ENCODE measurements around the gene ZNF549.
"Not testable (repeated sequence)": the region's sequence is repeated elsewhere in the genome, so short reads cannot be mapped to it uniquely, and the experiment has no call there.

Gene ZNF549

DNA sequence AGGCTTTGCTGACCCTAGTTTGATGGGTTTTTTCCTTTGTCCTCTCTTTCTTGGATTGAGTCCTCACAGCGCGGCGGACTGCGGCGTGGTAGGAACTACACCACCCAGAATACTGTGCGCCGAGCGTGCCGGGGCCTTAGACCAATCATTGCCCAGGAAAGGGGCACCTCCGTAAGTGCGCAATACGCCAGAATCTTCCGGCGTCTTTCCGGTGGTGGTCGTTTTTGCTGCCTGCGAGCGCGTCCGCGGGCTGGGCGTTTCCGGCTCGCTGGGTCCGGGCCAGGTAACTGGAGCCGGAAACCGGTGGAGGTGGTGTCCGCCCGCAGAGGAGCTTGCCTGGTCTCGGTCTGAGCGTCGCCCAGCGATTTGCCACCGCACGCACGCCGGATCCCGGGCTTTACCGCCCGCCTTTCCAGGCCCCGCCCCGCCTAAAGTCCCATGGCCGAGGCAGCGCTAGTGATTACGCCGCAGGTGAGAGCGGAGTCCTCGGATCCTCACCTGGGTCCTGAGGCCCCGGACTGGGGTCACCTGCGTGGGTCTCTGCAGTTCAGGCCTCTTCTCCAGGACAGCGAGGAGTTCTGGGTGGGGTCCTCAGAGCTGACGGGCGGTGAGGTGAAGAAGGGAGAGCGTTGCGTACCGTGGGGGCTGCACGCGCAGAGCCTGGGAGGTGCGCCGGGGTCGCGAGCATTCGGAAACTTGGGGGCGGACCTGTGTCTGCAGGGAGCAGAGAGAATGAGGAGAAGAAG, at the start of gene ZNF549:
ZNF549 (plus strand) TSS at position 221 of the 746 bp plus-strand sequence; CDS start at position 439, 218 bp downstream.
- peak; percentile 97 for DNase-seq (ENCODE audit: low spot score)

DNA sequence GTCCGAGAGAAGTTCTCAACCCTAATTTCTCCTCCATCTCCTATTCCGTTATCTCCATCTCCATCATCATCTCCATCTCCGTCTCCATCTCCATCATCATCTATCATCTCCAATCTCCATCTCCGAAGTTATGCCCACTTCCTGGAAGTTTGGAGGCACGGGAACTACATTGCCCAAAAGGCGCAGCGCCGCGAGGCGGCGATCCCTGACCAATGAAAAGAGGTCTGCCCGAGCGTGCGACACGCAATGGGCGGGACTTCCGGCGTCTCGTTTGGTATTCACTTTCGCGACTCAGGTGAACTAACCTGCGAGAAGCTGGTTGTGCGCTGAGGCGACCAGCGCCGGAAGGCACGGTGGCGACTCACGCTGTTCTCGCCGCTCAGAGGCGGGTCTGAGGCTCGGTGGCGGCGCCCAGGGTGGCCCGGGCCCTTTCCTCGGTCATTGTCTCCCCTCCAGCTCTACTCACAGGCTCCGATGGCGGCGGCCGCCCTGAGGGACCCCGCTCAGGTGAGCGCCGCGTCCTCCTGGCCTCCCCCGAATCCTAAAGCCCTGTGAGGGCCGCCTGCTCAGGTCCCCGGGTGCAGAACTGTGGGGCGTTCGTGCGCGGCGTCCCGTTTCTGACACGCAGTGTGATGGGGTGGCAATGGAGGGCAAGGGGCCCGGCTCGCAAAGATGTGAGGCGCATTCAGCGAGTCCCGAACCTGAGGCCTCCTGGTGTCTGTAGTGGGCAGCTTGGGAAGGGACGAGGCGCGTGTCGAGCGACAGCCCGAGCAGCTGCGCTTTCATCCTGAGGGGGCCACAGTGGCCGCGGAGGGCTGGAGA, 39.5 kb upstream of the ZNF549 start, which contains the start of gene ZNF419:
ZNF419 (plus strand) TSS at position 274 of the 822 bp plus-strand sequence; CDS start at position 475, 201 bp downstream.
- peak; percentile 92 for DNase-seq (ENCODE audit: low spot score)

DNA sequence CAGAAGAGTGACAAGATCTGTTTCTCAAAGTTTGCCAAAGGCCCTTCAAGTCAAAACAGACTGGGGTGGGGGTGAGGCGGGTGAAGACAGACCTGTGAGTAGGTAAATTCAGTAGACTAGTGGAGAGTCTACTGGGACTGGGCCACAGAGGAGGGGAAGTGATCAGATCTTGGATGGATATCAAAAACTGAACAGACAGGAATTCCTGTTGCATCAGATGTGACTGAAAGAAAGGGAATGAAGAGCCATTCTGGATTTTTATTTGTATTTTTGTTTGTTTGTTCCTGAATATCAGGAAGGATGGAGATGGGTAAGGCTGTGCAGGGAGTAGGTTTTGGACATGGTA, 38.9 kb upstream of the ZNF549 start:
- DNase-seq (ENCODE audit: low spot score): not testable (repeated sequence)

DNA sequence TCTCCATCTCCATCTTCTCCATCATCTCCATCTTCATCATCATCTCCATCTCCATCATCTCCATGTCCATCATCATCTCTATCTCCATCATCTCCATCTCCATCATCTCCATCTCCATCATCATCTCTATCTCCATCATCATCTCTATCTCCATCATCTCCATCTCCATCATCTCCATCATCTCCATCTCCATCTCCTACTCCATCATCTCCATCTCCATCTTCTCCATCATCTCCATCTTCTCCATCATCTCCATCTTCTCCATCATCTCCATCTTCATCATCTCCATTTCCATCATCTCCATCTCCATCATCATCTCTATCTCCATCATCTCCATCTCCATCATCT, 27.9 kb upstream of the ZNF549 start:
- DNase-seq (ENCODE audit: low spot score): not testable (repeated sequence)

DNA sequence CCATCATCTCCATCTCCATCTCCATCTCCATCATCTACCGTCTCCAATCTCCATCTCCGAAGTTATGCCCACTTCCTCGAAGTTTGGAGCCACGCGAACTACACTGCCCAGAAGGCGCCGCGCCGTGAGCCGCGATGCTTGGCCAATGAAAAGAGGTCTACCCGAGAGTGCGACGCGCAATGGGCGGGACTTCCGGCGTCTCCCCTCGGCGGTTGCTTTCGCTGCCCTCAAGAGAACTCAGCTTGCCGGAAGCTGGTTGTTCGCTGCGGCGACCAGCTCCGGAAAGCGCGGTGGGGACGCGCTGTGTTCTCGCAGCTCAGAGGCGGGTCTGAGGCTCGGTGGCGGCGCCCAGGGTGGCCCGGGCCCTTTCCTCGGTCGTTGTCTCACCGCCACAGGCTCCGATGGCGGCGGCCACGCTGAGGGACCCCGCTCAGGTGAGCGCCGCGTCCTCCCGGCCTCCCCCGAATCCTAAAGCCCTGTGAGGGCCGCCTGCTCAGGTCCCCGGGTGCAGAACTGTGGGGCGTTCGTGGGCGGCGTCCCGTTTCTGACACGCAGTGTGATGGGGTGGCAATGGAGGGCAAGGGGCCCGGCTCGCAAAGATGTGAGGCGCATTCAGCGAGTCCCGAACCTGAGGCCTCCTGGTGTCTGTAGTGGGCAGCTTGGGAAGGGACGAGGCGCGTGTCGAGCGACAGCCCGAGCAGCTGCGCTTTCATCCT, 27.3 kb upstream of the ZNF549 start, which contains the start of gene ZNF773:
ZNF773 (plus strand) TSS at position 259 of the 716 bp plus-strand sequence; CDS start at position 402, 143 bp downstream.
- DNase-seq (ENCODE audit: low spot score): peak; percentile 92

DNA sequence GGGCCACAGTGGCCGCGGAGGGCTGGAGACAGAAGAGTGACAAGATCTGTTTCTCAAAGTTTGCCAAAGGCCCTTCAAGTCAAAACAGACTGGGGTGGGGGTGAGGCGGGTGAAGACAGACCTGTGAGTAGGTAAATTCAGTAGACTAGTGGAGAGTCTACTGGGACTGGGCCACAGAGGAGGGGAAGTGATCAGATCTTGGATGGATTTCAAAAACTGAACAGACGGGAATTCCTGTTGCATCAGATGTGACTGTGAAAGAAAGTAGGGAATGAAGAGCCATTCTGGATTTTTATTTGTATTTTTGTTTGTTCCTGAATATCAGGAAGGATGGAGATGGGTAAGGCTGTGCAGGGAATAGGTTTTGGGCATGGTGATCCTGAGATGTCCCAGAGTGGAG, 26.8 kb upstream of the ZNF549 start:
- not testable (repeated sequence) for DNase-seq (ENCODE audit: low spot score)

DNA sequence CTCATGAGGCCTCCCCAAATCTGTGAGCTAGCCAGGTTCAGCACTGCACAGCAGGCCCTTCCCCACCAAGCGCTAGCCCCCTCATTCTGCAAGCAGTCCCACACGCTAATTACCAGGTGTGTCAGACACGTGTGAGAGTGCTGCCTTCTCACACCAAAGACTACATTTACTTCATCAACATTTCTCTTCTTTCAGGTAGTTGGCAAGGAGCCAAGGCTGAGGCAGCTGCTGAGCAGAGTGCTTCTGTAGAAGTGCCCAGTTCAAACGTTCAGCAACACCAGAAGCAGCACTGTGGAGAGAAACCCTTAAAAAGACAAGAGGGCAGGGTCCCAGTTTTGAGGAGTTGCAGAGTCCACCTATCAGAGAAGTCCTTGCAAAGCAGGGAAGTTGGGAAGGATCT, 21.0 kb upstream of the ZNF549 start:
- no peak for DNase-seq (ENCODE audit: low spot score)

DNA sequence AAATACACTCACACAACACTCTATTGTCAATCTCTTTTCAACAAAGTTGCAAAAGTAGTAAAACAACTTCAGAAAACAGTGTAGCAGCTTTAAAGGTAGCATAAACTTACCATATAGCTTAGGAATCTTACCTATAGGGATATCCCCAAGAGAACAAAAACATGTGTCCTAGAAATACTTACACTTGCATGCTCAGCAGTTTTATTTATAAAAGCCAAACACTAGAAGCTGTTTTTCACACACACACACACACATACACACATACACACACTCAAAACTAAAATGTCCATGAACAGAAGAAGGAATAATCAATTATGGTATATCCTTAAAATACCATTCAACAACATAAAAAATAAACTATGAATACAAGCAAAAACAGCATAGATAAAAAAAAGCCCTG, 15.7 kb upstream of the ZNF549 start:
- DNase-seq (ENCODE audit: low spot score): no peak

DNA sequence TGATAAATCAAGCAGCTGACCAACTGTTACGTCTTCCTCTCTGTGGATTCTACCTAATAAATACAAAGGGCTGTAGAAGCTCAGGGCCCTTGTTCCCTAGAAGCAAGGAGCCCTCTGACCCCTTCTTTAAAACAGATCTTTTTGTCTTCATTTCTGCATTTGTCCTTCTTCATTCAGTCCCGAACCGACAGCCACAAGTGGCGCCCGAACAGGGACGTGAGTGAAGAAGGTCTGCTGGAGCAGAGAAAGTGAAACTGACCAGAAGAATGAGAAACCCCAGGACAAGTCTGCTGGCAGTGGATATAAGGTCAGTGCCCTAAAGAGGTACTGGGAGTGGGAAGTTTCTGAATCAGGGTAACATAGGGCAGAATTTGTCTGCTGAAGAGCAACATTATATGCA, 14.3 kb upstream of the ZNF549 start:
- no peak for DNase-seq (ENCODE audit: low spot score)

DNA sequence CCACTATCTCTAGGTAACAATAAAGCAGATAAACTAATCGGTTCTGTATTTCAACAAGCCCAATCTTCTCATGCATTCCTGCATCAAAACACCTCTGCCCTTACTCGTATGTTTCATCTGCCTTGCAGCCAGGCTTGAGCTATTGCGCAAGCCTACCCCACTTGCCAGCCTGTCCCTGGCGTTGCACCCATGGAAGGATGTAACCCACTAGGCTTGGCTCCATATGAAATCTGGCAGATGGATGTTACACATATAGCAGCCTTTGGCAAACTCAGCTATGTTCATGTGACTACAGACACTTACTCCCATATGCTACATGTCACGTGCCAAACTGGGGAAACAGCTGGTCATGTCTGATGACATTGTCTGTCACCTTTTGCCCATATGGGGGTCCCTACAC, 11.9 kb upstream of the ZNF549 start:
- DNase-seq (ENCODE audit: low spot score): no peak

DNA sequence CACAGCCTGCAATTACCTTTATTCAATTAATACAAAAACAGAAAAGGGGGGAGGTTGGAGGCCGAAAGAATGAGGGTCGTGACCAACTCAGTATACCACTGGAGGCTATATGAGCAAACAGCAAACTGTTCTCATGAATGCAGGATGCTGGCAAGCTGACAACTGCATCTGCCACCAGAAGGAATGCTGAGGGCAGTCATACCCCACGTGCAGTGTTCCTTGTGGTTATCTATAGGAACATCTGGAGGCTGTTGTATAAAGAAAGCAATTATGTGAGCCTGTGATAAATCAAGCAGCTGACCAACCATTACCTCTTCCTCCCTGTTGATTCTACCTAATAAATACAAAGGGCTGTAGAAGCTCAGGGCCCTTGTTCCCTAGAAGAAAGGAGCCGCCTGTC, 9.1 kb upstream of the ZNF549 start:
- DNase-seq (ENCODE audit: low spot score): not testable (repeated sequence)

DNA sequence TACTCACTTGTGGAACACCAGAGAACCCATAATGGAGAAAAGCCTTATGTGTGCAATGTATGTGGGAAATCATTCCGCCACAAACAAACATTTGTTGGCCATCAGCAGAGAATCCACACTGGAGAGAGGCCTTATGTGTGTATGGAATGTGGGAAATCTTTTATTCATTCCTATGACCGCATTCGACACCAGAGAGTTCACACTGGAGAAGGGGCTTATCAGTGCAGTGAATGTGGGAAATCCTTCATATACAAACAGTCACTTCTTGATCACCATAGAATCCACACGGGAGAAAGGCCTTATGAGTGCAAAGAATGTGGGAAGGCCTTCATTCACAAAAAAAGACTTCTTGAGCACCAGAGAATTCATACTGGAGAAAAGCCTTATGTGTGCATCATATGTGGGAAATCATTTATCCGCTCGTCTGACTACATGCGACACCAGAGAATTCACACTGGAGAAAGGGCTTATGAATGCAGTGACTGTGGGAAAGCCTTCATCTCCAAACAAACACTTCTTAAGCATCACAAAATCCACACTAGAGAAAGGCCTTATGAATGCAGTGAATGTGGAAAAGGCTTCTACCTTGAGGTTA, 10.9 kb downstream of the ZNF549 start:
- no peak for DNase-seq (ENCODE audit: low spot score)

DNA sequence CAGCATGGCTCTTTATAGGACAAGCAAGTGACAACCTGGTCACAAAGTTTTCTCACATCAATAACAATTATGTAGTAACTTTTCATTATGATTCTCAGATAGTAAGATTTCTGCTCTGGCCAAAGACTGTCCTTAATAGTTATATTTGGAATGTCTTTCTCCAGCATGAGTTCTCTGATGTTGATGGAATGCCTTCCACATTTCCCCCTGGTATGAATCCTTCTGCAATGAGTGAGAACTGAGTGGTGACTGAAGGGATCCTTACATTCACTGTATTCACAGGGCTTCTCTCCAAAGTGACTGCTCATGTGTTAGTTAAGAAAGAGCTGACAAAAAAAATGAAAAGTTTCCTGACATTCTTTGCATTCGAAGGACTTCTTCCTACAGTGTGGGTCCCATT, 19.4 kb downstream of the ZNF549 start:
- DNase-seq (ENCODE audit: low spot score): no peak

DNA sequence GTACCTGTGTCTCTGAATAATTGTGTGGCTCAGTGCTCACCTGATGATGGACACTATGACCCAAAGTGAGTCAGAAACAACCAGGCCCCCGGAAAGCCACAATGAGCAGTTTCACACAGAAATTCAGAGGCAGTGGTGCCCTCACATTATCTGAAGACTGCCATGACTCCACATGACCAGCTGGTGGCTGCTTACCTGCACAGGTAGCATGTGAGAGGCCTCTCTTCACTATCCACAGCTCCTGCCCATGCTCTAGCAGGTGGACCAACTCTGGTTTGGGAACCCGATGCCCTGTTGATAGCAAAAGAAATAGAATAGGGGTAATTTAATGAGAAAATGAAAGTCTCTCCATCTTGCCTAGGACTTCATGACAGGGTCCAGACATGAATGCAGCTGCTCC, 25.3 kb downstream of the ZNF549 start:
- no peak for DNase-seq (ENCODE audit: low spot score)

DNA sequence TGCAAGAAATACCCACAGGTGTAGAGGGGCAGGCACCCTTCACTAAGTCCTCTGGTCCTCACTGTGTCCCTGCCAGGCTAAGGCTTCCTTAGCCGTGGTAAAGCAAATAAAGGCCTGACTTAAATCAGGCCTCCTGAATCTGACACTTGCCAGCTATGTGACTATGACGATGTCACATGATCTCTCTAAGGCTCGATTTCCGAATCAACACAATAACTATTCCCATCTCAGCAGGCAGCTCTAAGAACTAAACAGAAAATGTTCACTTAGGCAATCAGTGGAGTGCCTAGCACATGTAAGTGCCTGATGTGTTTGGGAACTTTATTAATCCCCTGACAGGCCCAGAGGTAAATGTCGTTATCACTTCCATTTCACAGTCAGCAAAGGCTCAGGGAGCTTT, 30.5 kb downstream of the ZNF549 start:
- DNase-seq (ENCODE audit: low spot score): no peak

DNA sequence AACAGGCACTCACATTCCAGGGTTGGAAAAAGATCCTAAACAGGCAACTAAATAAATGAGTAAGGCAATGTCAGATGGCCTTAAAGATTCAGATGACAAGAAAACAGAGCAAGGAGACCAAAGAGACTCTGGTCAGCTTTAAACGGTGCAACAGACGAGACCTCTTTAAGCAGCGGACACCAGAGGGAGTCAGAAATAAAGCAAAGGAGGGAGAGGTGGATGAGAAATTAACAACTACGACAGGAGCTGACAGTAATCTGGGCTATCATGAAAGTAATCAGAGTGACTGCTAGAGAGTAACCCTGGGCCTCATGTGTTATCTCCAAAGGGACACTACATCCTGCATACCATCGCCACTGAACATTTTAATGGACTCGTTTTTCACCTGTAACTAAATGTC, 31.4 kb downstream of the ZNF549 start:
- peak; percentile 36 for DNase-seq (ENCODE audit: low spot score)

DNA sequence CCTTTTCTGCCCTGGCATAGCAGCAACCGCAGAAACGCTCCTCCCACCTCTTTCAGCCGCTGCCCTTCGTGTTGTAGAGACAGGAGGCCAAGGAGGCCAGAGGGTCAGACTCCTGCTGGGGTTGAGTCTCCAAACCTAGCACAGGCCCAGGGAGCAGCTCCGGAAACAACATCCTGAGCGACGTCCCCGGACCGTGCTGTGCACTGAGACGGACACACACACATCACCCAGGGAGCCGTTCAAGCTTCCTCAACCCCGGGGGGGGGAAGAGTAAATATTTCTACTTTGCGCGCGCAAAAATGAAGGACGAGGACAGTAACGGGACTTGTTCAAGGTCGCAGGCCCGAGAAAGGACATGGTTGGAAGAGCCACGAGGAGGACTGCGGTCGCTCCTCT, 31.9 kb downstream of the ZNF549 start:
- DNase-seq (ENCODE audit: low spot score): peak; percentile 52

DNA sequence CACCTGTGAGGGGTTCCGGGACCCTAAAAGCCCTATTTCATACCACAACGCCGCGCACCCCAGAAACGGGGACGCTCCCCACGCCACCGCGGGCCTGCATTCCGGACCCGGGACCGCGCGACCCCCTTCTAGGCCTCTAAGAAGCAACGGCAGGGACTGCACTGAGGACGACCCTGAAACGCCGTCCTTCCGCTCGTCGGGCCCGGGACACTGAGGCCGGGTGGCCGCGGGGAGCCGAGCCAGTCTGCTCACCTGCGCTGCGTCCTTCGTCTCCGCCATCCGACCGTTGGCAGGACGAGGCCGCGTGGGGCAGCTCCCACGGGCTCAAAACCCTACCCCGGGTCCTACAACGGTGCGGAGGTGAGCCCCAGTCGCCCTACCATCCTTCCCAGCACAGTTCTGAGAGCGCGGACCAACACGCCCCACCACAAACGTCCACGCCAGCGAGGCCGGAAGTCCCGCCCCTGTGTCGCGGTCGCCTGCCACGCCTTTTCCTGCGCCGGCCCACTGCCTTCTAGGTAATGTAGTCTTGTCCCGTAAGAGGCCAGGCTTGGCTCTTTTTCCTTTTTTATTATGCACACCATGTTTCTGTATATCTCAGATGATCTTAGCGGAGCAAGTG, 32.4 kb downstream of the ZNF549 start, which contains the start of gene ZNF550:
ZNF550 (minus strand) TSS at position 460 of the 622 bp plus-strand sequence; CDS start at position 279, 181 bp downstream.
- DNase-seq (ENCODE audit: low spot score): peak; percentile 90

DNA sequence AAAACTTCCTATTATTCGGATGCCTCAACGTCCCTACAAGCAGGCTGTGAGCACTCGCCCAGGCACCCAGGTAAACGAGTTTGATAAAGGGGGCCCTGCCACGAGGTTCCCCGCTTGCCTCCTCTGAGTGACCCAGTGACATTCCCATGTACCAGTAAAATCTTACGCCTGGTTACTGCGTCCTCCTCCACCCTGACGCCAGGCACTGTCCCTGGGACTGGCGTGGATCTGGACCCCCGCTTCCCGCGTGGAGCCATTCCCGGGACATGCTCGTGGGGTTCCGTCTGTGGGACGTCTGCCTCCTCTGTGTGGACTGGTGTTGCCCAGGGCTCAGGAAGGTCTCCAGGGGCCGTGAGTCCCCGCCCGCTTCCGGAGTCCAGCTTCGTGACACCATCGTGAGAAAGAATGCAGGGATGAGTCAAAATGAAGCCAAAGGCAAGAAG, 32.9 kb downstream of the ZNF549 start:
- DNase-seq (ENCODE audit: low spot score): peak; percentile 90

DNA sequence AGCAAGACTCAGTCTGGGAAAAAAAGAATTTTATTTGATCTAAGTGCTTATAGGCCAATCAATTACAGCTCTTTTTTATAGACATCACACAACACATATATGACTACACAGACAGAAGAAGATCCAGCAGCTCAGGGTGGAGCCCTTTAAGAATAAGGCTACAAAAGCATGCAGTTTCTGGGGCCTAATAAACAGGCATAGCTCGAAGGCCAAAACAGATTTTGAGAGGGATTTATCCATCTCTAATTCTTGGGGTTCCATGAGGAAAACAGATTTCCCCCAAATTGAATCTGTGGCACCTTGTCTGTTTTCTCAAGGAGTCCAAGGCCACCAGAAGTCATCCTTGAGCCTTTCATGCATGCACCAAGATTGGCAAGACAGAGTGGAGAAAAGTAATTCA, 36.4 kb downstream of the ZNF549 start:
- DNase-seq (ENCODE audit: low spot score): no peak
